H9 (cell line): ENCODE data around the gene PPP1R3C. TPM values are rescaled to one million over a fixed set of nuclear protein-coding genes. Genes with fewer than 3 reads are reported as not detected.

Experiments
- DNase-seq: peaks from one replicate; pipeline ENCODE4 v3.0.0-alpha.2; 2017
- H2AFZ ChIP-seq: one replicate; pipeline ENCODE4 v1.6.1; 2013; ENCODE audit warnings: mild to moderate bottlenecking, low read length, control low read depth, moderate library complexity
- H2AK5ac ChIP-seq: 2 replicates; pipeline ENCODE4 v1.6.1; 2013; ENCODE audit warnings: low read length, control low read depth, mixed read lengths; ENCODE audit not compliant: insufficient read length
- H2BK120ac ChIP-seq: one replicate; pipeline ENCODE4 v1.6.1; 2013; ENCODE audit warnings: low read depth, mild to moderate bottlenecking, low read length, control low read depth, inconsistent platforms; ENCODE audit not compliant: poor library complexity, severe bottlenecking
- H2BK12ac ChIP-seq: 2 replicates; pipeline ENCODE4 v1.6.1; 2013; ENCODE audit warnings: low read length, control low read depth, mixed read lengths, low read depth; ENCODE audit not compliant: insufficient read length
- H2BK15ac ChIP-seq: 2 replicates; pipeline ENCODE4 v1.6.1; 2013; ENCODE audit warnings: low read depth, low read length, control low read depth
- H2BK20ac ChIP-seq: one replicate; pipeline ENCODE4 v1.6.1; 2013; ENCODE audit warnings: low read depth, mild to moderate bottlenecking, low read length, control low read depth, inconsistent platforms; ENCODE audit not compliant: poor library complexity, severe bottlenecking
- H2BK5ac ChIP-seq: 2 replicates; pipeline ENCODE4 v1.6.1; 2013; ENCODE audit warnings: low read length, control low read depth, mixed read lengths; ENCODE audit not compliant: insufficient read length
- H3K14ac ChIP-seq: 2 replicates; pipeline ENCODE4 v1.6.1; 2013; ENCODE audit warnings: low read length, control low read depth; ENCODE audit not compliant: insufficient read depth
- H3K18ac ChIP-seq: 2 replicates; pipeline ENCODE4 v1.6.1; 2013; ENCODE audit warnings: low read depth, mild to moderate bottlenecking, mixed read lengths, low read length, control low read depth; ENCODE audit not compliant: insufficient read length
- H3K23ac ChIP-seq: 2 replicates; pipeline ENCODE4 v1.6.1; 2013; ENCODE audit warnings: low read length, control low read depth, mixed read lengths, low read depth; ENCODE audit not compliant: insufficient read length
- H3K23me2 ChIP-seq: 2 replicates; pipeline ENCODE4 v1.6.1; 2013; ENCODE audit warnings: low read depth, mild to moderate bottlenecking, mixed read lengths, low read length, control low read depth; ENCODE audit not compliant: insufficient read length, poor library complexity, severe bottlenecking
- H3K27ac ChIP-seq: 2 replicates; pipeline ENCODE4 v1.5.1; 2013; ENCODE audit warnings: low read length, control low read depth, mixed read lengths, low read depth; ENCODE audit not compliant: insufficient read length
- H3K27me3 ChIP-seq: 2 replicates; pipeline ENCODE4 v1.6.1; 2013; ENCODE audit warnings: low read length, control low read depth, inconsistent platforms; ENCODE audit not compliant: insufficient read depth
- H3K4ac ChIP-seq: 2 replicates; pipeline ENCODE4 v1.6.1; 2013; ENCODE audit warnings: low read depth, mild to moderate bottlenecking, control low read depth, inconsistent platforms, low read length, moderate library complexity
- H3K4me1 ChIP-seq: 2 replicates; pipeline ENCODE4 v1.6.1; 2013; ENCODE audit warnings: low read length, control low read depth, inconsistent platforms; ENCODE audit not compliant: insufficient read depth
- H3K4me2 ChIP-seq: 2 replicates; pipeline ENCODE4 v1.6.1; 2013; ENCODE audit warnings: low read length, control low read depth, mixed read lengths; ENCODE audit not compliant: insufficient read length, insufficient read depth
- H3K56ac ChIP-seq: 2 replicates; pipeline ENCODE4 v1.6.1; 2013; ENCODE audit warnings: low read depth, mild to moderate bottlenecking, mixed read lengths, low read length, control low read depth; ENCODE audit not compliant: insufficient read length
- H3K79me1 ChIP-seq: 2 replicates; pipeline ENCODE4 v1.6.1; 2013; ENCODE audit warnings: low read depth, mild to moderate bottlenecking, moderate library complexity, low read length, control low read depth, inconsistent platforms; ENCODE audit not compliant: insufficient read depth, poor library complexity, severe bottlenecking
- H3K79me2 ChIP-seq: 2 replicates; pipeline ENCODE4 v1.6.1; 2013; ENCODE audit warnings: low read length, control low read depth, inconsistent platforms; ENCODE audit not compliant: insufficient read depth
- H3K9ac ChIP-seq: 2 replicates; pipeline ENCODE4 v1.6.1; 2013; ENCODE audit warnings: low read length, control low read depth, mixed read lengths; ENCODE audit not compliant: insufficient read length; ENCODE audit errors: extremely low read depth
- H3K9me3 ChIP-seq: one replicate; pipeline ENCODE4 v1.6.1; 2013; ENCODE audit warnings: low read depth, low read length, inconsistent platforms; ENCODE audit not compliant: control insufficient read depth
- H3T11ph ChIP-seq: one replicate; pipeline ENCODE4 v1.6.1; 2013; ENCODE audit warnings: mild to moderate bottlenecking, low read length, control low read depth, inconsistent platforms
- H4K20me1 ChIP-seq: one replicate; pipeline ENCODE4 v1.6.1; 2013; ENCODE audit not compliant: control insufficient read depth, insufficient read length, insufficient read depth
- H4K5ac ChIP-seq: 2 replicates; pipeline ENCODE4 v1.6.1; 2013; ENCODE audit warnings: low read depth, mild to moderate bottlenecking, mixed read lengths, low read length, control low read depth; ENCODE audit not compliant: insufficient read length
- H4K8ac ChIP-seq: replicated peaks from 2 replicates; pipeline ENCODE4 v1.6.1; 2013; ENCODE audit warnings: low read length, control low read depth, mixed read lengths, low read depth; ENCODE audit not compliant: insufficient read length
- H4K91ac ChIP-seq: 2 replicates; pipeline ENCODE4 v1.6.1; 2013; ENCODE audit warnings: low read depth, mild to moderate bottlenecking, moderate library complexity, mixed read lengths, low read length, control low read depth; ENCODE audit not compliant: insufficient read length
- H3K27ac Mint-ChIP-seq, 3 experiments: 2 replicates in 2 of 3; 3 replicates in 1 of 3; pipeline ENCODE4 v1.8.0; 2020 to 2021; ENCODE audit warnings: mixed read lengths in 3 of 3, mild to moderate bottlenecking in 1 of 3, moderate library complexity in 1 of 3
- H3K27me3 Mint-ChIP-seq: 2 replicates; pipeline ENCODE4 v1.8.0; 2021; ENCODE audit warnings: low read depth, mild to moderate bottlenecking, moderate library complexity, mixed read lengths
- H3K36me3 Mint-ChIP-seq, 3 experiments: 2 replicates in 2 of 3; 3 replicates in 1 of 3; pipeline ENCODE4 v1.8.0; 2020 to 2021; ENCODE audit warnings: low read depth in 3 of 3, mixed read lengths in 3 of 3; ENCODE audit not compliant: insufficient read depth in 1 of 3
- H3K4me1 Mint-ChIP-seq, 2 experiments: 2 replicates each; pipeline ENCODE4 v1.8.0; 2020; ENCODE audit warnings: mixed read lengths in 2 of 2
- H3K4me3 Mint-ChIP-seq, 2 experiments: 2 replicates in 1 of 2; 3 replicates in 1 of 2; pipeline ENCODE4 v1.8.0; 2020 to 2021; ENCODE audit warnings: mild to moderate bottlenecking in 2 of 2, mixed read lengths in 2 of 2, moderate library complexity in 1 of 2
- H3K9me3 Mint-ChIP-seq, 2 experiments: 2 replicates in 1 of 2; 3 replicates in 1 of 2; pipeline ENCODE4 v1.8.0; 2020; ENCODE audit warnings: mild to moderate bottlenecking in 2 of 2, mixed read lengths in 2 of 2, moderate library complexity in 1 of 2
- CTCF ChIP-seq: fragments of 200-600 bp; sonication (generic); conservative IDR thresholded peaks from 3 replicates; pipeline ENCODE4 v1.8.0; 2021; ENCODE audit warnings: antibody characterized with exemption, mild to moderate bottlenecking
- WGBS: extraction: QIAGEN DNeasy Blood & Tissue Kit; methylation state at CpG from one replicate; pipeline ENCODE4 v1.1.7; 2013; ENCODE audit warnings: missing lambda C conversion rate, low lambda C conversion rate, mixed read lengths; ENCODE audit not compliant: insufficient read length; ENCODE audit errors: extremely low coverage; 5-methylcytosine and 5-hydroxymethylcytosine counted together
- total RNA-seq: library from RNA; stranded (reverse); gene quantifications from 2 replicates; pipeline ENCODE4 v1.2.1, GENCODE V29; 2021

The PPP1R3C gene
- total RNA-seq, 1 experiment from 2014 or later: 1.2 TPM

GRCh38 chr10:91602868-91603568 is 29.9 kb downstream of the PPP1R3C start:
- Histone ChIP-seq H3K79me2 (no peaks in the 10 kb centered on the region), H3K23ac (no peak overlapping the region), H3K14ac (no peak overlapping the region), H3K79me1 (no peaks in the 10 kb centered on the region), H2AFZ (no peak overlapping the region), H2BK20ac (no peak overlapping the region), H2BK5ac (no peak overlapping the region), H3K56ac (no peak overlapping the region), H2BK12ac (no peak overlapping the region), H3T11ph (no peak overlapping the region), H3K4me1 (no peaks in the 10 kb centered on the region), H3K27me3 (no peaks in the 10 kb centered on the region), H3K23me2 (no peaks in the 10 kb centered on the region), H3K9me3 (no peaks in the 10 kb centered on the region), H4K91ac (no peak overlapping the region), H3K4ac (no peak overlapping the region), H4K8ac (no peak overlapping the region), H3K4me2 (no peak overlapping the region), H4K5ac (no peak overlapping the region), H4K20me1 (no peaks in the 10 kb centered on the region), H2BK15ac (no peak overlapping the region), H3K9ac (no peak overlapping the region), H2BK120ac (no peak overlapping the region), H2AK5ac (no peak overlapping the region), H3K27ac (no peak overlapping the region), H3K18ac (no peak overlapping the region)
- TF ChIP-seq CTCF: no peak
- H3K27ac Mint-ChIP-seq: no peak overlapping the region
- DNase-seq: no peak
- peaks cover 0 to 8% (median 6%) of the 10 kb centered on the region in 3 experiments; a peak in 1 of 7 replicates for H3K36me3 Mint-ChIP-seq
- no peak overlapping the region for H3K4me3 Mint-ChIP-seq
- H3K4me1 Mint-ChIP-seq: no peaks in the 10 kb centered on the region
- peaks cover 11 to 12% of the 10 kb centered on the region in 2 experiments; a peak in 4 of 5 replicates for H3K9me3 Mint-ChIP-seq
- no peaks in the 10 kb centered on the region for H3K27me3 Mint-ChIP-seq
- no CpG with 5 or more reads among the region's 4 CpGs for WGBS
